Activated B cell treated with CpG ODN at 0.5 μM for 24 hours (primary cell): ENCODE measurements around the gene ZNF774. TPM values are rescaled to one million over a fixed set of nuclear protein-coding genes. Genes with fewer than 3 reads are reported as not detected.
A peak's percentile ranks its signal among the peaks of the same experiment; 100 is the strongest.

Experiments used
- ATAC-seq: fragments of 200-7000 bp; cut with Tn5 transposase; one replicate; pipeline ENCODE4 v1.10.0; 2021; ENCODE audit warnings: low read depth, mild to moderate bottlenecking, moderate library complexity
- CTCF ChIA-PET: fragments of 350-600 bp; sonication (Branson Sonifier 250); formaldehyde crosslinking; loops from one replicate; lab custom pipeline; 2021; ENCODE audit warnings: antibody characterized with exemption; lab: Charles Lee
- POLR2A ChIA-PET: fragments of 350-600 bp; sonication (Branson Sonifier 250); formaldehyde crosslinking; loops from one replicate; lab custom pipeline; 2021; ENCODE audit warnings: antibody characterized with exemption; lab: Charles Lee
- DNase-seq: peaks from one replicate; pipeline ENCODE4 v3.0.0; 2022
- H3K27ac Mint-ChIP-seq: one replicate; pipeline ENCODE4 v1.8.0; 2020; ENCODE audit warnings: mixed read lengths
- H3K27me3 Mint-ChIP-seq: one replicate; pipeline ENCODE4 v1.8.0; 2021; ENCODE audit warnings: mixed read lengths
- H3K36me3 Mint-ChIP-seq: one replicate; pipeline ENCODE4 v1.8.0; 2021; ENCODE audit warnings: low read depth, mixed read lengths
- H3K4me1 Mint-ChIP-seq: one replicate; pipeline ENCODE4 v1.8.0; 2021; ENCODE audit warnings: mixed read lengths
- H3K4me3 Mint-ChIP-seq: one replicate; pipeline ENCODE4 v1.8.0; 2020; ENCODE audit warnings: mild to moderate bottlenecking, mixed read lengths
- H3K9me3 Mint-ChIP-seq: one replicate; pipeline ENCODE4 v1.8.0; 2020; ENCODE audit warnings: mixed read lengths
- CTCF ChIP-seq: fragments of 200-600 bp; IDR thresholded peaks from one replicate; pipeline ENCODE4 v1.8.0; 2022; ENCODE audit warnings: antibody characterized with exemption, mild to moderate bottlenecking
- intact Hi-C: fragments of 100-400 bp; cut with micrococcal nuclease; formaldehyde crosslinking; loops from one replicate; pipeline ENCODE4 v1.15.1; 2024
- total RNA-seq: library from RNA; stranded (reverse); gene quantifications from 2 replicates; pipeline ENCODE4 v1.2.3, GENCODE V29; 2022

Gene ZNF774
- total RNA-seq, 1 donor from 2014 or later = 1.3 TPM

DNA sequence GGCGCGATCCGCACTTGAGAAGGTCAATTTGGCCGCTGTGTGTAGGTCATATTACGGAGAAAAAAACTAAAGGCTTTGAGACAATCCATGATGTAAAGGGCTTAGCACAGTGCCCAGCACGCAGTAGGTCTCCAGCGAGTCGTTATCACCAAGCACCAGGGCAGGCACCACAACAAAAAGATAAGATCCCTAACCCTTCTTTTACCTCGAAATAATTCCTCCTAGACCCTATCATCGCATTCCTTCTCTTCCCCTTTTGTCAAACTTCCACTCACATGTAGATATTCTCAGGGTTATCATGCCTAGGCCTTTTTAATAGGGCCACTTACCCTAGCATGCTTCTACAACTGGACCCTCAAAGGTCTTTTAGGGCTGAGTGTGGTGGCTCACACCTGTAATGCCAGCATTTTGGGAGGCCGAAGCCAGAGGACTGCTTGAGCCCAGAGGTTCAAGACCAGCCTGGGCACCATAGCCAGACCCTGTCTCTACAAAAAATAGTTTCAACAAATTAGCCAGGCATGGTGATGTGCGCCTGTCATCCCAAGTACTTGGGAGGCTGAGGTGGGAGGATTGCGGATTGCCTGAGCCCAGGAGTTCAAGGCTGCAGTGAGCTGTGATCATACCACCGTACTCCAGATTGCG is 13.5 kb downstream of the ZNF774 start:
- H3K4me3 Mint-ChIP-seq = no peak overlapping the region
- no peak for TF ChIP-seq CTCF
- H3K27me3 Mint-ChIP-seq = no peaks in the 10 kb centered on the region
- no peaks in the 10 kb centered on the region for H3K9me3 Mint-ChIP-seq
- intact Hi-C loops = no loop called here
- no peaks in the 10 kb centered on the region for H3K36me3 Mint-ChIP-seq
- H3K27ac Mint-ChIP-seq = no peak overlapping the region
- POLR2A ChIA-PET = no interaction called here
- DNase-seq = no peak
- CTCF ChIA-PET = interaction anchor here (5.7 kb wide), 1 partner anchor 117 kb away, joined by 42 read pairs; no protein-coding TSS in a partner anchor
- ATAC-seq = no peak
- H3K4me1 Mint-ChIP-seq = peaks cover 15% of the 10 kb centered on the region

DNA sequence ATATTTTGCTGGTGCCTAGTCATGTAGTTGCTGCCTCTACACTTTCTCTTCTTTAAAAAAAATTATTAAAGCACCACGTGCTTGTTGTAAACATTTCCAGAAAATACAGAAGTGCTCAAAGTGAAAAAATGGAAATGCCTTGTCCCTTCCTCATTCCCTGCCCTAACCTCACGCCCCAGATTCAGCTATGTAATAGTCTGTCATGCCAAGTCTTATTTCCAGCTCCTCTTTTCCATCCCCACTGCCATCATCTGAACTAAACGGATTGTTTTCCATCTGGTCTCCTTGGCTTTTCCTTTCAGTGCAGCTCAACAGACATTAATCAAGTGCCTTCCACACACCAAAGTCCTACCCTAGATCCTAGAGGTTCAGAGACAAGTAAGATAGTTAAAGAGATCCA is 15.5 kb downstream of the ZNF774 start:
- Mint-ChIP-seq H3K36me3 (no peaks in the 10 kb centered on the region), H3K9me3 (no peaks in the 10 kb centered on the region), H3K27ac (no peak overlapping the region), H3K27me3 (no peaks in the 10 kb centered on the region), H3K4me3 (no peak overlapping the region), H3K4me1 (peaks cover 10% of the 10 kb centered on the region)
- intact Hi-C loops = no loop called here
- ChIA-PET POLR2A (interaction anchor here (0.6 kb wide), 1 partner anchor 633 kb away, joined by 4 read pairs; no protein-coding TSS in a partner anchor), CTCF (interaction anchor here (1.0 kb wide), 1 partner anchor 115 kb away, joined by 3 read pairs; no protein-coding TSS in a partner anchor)
- DNase-seq (no peak), ATAC-seq (no peak)
- TF ChIP-seq CTCF = no peak

DNA sequence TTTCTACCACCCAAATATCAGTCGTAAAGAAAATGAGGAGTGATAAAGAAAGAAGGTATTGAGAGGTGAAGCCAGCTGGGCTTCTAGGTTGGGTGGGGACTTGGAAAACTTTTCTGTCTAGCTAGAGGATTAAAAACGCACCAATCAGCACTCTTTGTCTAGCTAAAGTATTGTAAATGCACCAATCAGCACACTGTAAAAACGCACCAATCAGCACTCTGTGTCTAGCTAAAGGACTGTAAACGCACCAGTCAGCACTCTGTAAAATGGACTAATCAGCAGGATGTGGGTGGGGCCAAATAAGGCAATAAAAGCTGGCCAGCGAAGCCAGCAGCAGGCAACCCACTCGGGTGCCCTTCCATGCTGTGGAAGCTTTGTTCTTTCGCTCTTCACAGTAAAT is 23.0 kb downstream of the ZNF774 start:
- ChIA-PET POLR2A (interaction anchor here (0.6 to 1.7 kb wide), 3 partner anchors 11 to 62 kb away, joined by 3 to 11 read pairs (median 4); partner anchors contain the start of gene IQGAP1), CTCF (interaction anchor here (0.8 kb wide), 1 partner anchor 55 kb away, joined by 4 read pairs; no protein-coding TSS in a partner anchor)
- Mint-ChIP-seq H3K4me1 (peaks cover 24% of the 10 kb centered on the region), H3K9me3 (peaks cover 11% of the 10 kb centered on the region), H3K36me3 (peaks cover 4% of the 10 kb centered on the region), H3K4me3 (no peak overlapping the region), H3K27me3 (no peaks in the 10 kb centered on the region), H3K27ac (no peak overlapping the region)
- no peak for TF ChIP-seq CTCF
- DNase-seq (no peak), ATAC-seq (no peak)
- intact Hi-C loops = no loop called here

- TF ChIP-seq CTCF = no peak
- no peak for DNase-seq
- ChIA-PET POLR2A (interaction anchor here (3.8 kb wide), 1 partner anchor 12 kb away, joined by 20 read pairs; the partner anchor contains the start of gene IQGAP1), CTCF (no interaction called here)
- Mint-ChIP-seq H3K36me3 (peaks cover 4% of the 10 kb centered on the region), H3K27ac (peak overlapping the region; percentile 86), H3K4me3 (peak overlapping the region; percentile 25), H3K9me3 (peaks cover 15% of the 10 kb centered on the region), H3K4me1 (peaks cover 22% of the 10 kb centered on the region), H3K27me3 (no peaks in the 10 kb centered on the region)
- intact Hi-C loops = no loop called here
- peak; percentile 34 for ATAC-seq
Measured at GRCh38 chr15:90376789-90377188, 24.7 kb downstream of the ZNF774 start.

- Mint-ChIP-seq H3K27me3 (no peaks in the 10 kb centered on the region), H3K9me3 (peaks cover 15% of the 10 kb centered on the region), H3K27ac (no peak overlapping the region), H3K36me3 (peaks cover 4% of the 10 kb centered on the region), H3K4me1 (peaks cover 27% of the 10 kb centered on the region), H3K4me3 (no peak overlapping the region)
- TF ChIP-seq CTCF = no peak
- POLR2A ChIA-PET = interaction anchor here (3.8 kb wide), 1 partner anchor 9 kb away, joined by 20 read pairs; the partner anchor contains the start of gene IQGAP1
- CTCF ChIA-PET = no interaction called here
- no peak for ATAC-seq
- DNase-seq = no peak
- intact Hi-C loops = no loop called here
Measured at GRCh38 chr15:90379263-90379662, 27.2 kb downstream of the ZNF774 start.
